Stimulated activated CD4-positive, alpha-beta T cell treated with anti-CD3 and anti-CD28 coated beads, Interleukin-4, amount 100 ng/mL, for 4 hours (primary cell): Measurements from ENCODE around the gene RIMS3.
A peak's percentile ranks its signal among the peaks of the same experiment; 100 is the strongest.
"Not testable (repeated sequence)": the region's sequence is repeated elsewhere in the genome, so short reads cannot be mapped to it uniquely, and the experiment has no call there.

Experiments used
- DNase-seq, 2 experiments: peaks; one replicate each; pipeline ENCODE4 v3.0.0-alpha.2; 2020

Gene RIMS3

DNA sequence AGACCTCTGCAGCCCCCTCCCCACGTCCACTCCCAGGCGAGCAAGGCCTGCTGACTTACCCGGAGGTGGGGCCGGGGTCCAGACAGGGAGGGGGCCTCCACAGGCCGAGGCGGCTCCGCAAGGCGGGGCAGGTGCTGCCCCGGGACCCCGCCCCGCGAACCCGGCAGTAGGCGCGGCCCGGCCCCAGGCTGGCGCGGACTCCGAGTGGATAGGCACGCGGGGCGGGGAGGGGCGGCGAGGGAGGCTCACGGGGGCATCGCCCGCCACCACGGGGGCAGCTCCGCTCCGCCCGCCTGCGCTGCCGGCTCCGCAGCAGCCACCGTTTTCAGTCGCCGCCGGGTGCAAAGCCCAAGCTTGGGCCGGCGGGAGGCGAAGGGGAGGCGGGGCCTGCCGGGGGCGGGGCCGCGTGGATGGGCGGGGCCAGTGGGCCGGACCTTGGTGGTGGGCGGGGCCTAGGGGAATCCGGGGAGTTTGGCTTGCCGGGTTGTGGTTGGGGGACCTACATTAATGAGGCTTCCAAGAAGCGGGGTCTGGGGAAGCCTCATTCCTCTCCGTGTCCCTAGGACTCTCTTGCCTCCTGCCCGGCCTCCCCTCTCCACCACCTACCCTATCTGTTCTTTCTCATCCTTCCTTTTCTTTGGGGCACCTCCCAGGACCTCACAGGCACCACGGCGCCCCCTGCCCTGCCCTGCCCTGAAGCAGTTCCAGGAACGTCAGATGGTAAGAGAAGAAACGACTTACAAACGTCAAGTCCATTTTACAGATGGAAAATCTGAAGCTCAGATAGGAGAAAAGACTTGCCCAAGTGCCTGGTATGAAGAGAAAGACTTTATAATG lies at the start of gene RIMS3:
TSS of gene RIMS3 (minus strand) at position 348 of the 837 bp plus-strand sequence. CDS start 23,757 bp downstream, outside the sequence.
- DNase-seq: peak; percentile 76 to 85

DNA sequence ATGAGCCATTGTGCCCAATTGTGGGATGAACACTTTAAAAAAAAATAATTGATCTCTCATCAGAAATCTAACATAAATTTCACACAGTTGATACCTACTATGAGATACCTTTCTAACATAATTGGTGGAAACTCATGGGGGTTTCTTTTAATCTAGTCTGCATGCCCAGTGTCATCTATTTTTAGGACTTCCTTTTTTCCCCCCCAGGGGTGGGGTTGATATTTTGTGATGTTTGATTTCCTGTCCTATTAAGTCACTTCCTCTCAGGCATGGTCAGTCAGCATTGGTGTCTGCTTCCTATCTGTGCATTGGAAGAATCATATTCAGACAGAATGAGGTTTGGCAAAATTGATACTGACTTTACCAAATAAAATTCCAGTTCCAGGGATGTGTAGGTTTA lies 47.5 kb upstream of the RIMS3 start:
- no peak for DNase-seq

DNA sequence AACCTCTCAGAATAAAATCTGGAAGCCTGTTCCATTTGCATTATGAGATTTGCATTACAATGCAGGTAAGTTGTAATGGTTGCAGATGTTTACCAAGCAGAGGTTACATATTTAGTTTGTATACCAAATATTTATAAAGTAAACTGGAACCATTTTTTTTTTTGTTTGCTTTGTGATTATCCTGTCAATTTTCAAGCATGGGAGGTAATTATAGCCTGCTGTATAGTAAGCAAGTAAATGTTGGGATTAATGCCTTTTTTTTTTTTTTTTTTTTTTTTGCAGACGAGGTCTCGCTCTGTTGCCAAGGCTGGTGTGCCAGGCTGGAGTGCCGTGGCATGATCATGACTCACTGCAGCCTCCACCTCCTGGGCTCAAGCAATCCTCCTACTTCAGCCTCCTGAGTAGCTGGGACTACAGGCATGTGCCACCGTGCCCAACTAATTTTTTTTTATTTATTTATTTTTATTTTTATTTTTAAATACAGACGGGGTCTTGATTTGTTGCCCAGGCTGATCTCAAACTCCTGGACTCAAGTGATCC lies 47.0 kb upstream of the RIMS3 start:
- no peak for DNase-seq

DNA sequence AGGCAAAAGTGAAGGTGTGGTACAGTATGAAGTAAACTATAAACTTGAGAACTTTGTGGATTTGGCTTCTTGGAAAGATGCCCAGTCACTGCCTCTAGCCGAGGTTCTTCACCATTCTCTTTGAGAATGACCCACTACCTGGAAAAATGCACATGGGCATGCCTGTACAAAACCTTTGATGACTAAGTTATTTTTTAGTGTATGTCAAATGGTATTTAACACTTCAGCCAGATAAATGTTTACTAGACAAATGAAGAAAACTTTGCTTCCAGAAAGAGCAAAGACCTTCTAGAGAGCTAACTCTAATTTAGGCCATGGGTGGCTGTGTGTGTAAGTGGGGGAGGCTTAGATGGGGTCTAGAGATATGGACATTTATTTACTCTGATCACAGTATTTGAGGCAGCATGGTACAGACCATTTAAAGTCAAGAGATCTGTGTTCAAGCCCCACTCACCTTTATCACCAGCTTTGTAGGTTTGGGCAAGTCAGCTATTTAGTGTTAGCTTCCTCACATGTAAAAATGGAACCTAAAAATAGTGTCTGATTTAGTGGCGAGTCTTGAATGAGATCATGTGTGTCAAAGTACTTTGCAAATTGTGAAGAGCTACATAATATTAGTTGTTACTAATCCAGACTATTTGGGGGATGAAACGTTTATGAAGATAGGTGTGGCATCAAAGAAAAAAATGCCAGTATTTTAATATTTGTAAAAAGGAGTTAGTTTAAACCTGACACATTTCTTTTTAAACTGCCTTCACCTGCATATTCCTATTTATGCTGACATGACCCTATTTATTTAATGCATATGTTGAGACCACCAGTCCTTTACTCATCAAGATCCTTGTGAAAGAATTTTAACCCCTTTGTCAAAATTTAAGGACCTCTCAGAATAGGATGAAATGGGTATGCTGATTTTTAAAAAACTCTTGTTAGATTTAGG lies 46.3 kb upstream of the RIMS3 start:
- no peak for DNase-seq

DNA sequence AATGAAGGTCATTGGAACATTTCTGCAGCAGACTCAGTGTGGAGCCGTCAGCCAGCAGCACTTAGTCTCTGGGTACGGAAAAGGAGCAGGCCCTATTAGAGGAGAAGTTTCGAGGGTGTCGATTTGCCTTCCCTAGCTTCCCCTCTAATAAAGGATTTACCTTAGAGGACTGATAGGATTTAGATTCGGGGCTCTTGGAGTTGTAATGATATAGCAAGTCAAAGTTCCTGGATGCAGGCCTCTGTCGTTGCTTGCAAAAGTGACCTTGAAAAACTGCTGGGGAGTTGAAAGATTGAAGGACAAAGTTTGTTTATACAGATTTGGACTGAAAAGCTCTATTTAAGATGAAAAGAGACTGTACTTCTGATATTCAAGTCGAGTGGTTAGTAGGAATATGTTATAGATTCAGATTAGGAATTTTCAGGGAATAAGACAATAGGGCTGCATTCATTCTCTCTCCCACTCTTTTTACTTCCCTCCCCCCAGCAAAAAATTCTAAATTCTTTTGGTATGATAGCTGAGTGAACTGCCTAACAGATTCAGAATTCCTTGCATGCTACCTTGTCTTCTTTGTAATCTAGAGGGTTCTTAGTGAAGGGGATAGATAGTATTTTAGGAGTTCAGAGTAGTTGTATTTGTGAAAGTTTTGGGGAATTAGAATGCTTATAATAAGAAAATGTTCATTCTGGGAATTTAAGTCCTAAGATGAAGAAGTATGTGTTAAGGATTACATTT lies 45.3 kb upstream of the RIMS3 start:
- no peak for DNase-seq

DNA sequence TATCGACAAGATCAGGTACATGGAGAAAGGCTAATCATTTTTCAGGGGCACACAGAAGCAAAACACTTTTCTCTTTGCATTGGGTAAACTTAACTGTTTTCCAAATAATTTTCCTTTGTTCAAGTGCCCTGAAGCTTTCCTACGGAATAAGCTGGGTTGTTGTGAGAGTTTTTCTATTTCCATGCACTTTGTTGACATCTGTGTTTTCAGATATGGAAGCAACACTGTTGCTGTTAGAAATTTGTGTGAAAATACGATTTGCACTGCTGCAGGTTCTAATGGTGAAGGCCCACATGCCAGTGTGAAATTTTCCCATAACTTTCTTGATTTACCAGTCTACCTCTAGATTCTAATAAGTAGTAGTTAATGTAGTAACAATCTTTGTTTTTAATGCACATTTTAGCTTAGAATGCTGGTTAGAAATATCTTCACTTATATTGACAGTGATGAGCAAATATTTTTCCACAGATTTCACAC lies 44.4 kb upstream of the RIMS3 start:
- no peak for DNase-seq

DNA sequence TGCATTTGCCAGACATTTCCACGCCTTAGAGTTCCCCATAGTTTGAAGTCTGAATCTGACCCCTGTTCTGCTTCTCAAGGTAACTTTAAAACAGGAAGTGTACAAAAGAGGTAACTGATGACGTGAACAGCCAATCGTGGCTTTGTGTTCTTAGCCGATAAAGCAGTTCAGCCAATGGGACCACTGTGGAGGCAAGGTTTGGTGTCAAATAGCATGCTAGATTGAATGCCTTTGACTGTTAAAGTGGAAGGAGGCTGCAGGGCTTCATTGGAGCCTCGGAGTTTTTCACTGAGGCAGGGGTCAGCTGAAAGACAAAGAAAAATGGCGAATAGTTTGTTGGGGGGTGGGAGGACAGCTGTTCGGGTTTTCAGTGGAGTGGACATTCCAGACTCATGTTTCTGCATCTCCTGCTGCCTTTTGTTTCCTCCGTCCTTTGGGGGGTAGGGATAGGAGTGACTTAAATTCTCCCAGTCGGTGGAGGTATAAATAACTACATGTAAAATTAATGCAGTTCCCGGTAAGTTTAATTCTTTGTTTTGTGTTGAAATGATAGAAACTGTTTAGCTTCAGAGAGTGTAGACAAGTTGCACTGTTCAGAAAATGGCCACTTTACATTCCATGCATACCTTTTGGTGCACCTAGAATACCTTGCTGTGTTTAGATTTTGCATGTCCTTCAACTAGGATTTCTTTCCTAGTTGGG lies 43.8 kb upstream of the RIMS3 start:
- DNase-seq: peak; percentile 38 to 69

DNA sequence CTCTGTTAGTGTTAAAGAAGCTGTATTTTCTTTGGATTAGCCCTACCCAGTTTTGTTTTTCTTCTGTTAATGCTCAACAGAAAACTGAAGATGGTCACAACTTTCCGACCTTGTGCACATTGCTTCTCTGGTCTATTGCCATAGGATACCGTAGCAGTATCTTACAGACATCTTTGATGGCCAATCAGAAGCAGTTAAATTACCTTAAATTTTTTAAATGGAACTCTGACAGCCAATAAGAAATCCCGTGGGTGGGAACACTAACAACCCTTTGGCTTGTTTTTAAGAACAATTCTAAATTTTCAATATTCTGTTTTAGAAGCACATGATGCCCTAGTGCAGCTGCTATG lies 43.2 kb upstream of the RIMS3 start:
- DNase-seq: no peak

DNA sequence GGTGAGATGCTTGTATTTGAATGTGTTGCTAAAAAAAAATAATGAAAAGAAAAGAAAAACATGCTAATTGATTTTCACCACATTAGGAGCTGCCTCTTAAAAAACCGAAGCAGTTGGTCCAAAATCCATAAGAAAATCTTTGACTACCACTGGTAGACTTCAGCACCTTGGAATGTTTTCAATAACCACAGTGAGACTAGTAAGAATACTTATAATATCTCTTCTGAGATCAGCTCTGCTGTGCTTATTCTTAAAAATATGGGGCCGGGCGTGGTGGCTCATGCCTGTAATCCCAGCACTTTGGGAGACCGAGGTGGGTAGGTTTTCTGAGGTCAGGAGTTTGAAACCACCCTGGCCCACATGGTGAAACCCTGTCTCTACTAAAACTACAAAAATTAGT lies 41.1 kb upstream of the RIMS3 start:
- no peak for DNase-seq

DNA sequence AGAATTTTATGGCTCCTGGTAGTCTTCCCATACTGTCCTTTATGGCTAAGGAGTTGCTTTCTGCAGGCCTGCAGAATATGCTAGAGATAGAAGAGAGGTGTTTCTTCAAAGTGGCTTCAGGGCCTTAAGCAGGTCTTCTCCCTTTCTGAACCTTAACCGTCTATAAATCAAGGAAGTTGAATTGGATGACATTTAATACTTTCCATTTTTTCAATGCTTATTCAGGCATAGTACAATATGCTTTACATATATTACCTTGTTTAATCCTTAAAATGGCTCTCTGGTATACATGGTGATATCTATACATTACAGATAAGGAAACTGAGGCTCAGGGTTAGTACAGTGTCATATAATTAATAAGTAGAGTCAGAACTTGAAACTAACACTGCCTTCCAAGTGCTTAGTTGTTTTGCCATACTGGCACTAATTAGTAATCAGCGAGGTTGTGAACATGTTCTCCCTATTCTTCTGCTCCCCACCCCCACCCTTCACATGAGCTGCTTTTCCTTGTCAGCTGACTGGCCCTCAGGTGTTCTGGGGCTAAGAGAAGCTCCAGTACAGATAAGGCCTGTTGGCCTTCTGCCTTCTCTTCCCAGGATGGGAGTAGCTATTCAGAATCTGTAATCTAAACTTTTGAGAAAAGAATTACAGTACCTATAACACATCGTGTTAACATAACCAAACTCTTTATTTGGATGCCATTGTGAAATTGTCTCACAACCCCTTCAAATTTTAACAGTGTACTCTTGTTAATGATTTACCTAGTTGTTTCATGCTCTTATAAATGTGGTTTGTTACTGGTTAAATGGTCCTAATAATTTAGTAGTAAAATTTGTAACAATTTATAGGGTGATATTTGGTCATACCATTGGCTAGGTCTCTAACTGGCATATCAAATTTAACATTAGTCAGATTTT lies 39.6 kb upstream of the RIMS3 start:
- no peak for DNase-seq

DNA sequence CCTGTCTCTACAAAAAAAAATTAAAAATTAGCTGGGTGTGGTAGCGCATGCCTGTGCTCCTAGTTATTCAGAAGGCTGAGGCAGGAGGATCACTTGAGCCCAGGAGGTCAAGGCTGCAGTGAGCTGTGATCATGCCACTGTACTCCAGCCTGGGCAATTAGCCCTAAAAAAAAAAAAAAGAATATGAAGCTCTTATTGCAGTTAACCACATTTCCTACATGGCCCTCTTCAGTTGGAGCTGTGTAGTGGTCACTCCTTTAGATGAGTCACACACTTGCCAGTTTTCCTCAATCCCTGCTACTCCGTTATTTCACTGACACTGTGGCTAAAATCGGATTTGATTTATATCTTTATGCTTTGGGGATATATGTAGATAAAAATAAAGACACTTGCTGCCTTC lies 37.8 kb upstream of the RIMS3 start:
- no peak for DNase-seq

DNA sequence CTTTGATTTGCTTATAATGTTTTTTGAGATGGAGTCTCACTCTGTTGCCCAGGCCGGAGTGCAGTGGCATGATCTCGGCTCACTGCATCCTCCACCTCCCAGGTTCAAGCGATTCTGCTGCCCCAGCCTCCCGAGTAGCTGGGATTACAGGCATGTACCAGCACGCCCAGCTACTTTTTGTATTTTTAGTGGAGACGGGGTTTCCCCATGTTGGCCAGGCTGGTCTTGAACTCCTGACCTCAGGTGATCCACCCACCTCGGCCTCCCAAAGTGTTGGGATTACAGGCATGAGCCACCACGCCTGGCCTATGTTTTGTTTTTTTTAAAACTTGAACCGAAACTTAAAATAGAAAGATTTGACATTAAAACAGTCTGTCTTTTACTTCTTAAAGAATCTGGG lies 37.3 kb upstream of the RIMS3 start:
- DNase-seq: not testable (repeated sequence)

DNA sequence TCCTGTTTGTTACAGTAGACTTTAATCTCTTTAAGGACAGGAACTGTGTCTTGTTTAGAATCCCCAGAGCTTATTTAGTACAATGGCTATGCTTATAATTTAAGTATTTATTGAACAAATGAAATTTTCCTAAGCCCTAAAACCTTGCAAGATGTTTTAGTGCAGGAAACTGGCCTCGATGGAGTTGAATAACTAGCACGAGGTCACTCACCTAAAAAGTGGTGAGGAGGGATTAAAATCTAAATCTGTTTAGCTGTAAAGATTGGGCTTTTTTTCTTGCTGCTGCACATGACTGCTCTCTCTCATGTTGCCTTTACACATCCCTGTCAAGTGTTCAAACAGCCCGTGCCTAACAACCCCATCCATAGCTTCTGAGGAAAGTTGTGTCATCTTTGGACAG lies 36.2 kb upstream of the RIMS3 start:
- DNase-seq: no peak

DNA sequence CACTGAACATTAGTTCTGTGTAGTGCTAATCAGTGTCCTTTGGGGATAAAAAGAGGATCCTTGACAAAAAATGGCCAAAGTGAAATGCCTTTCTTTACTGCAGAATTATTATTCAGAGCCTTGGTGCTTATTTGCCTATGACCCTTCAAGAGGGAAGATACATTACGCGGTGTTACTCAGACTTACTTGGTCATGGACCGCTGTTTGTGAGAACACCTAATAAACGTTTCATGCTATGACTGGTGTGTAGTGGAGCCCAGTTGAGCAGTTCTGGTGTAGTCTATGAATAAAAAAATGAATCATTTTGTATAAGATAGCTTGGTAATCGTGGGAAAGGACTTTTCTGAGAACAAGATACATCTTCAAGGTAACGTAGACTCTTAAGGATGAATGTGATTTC lies 34.3 kb upstream of the RIMS3 start:
- DNase-seq: no peak

DNA sequence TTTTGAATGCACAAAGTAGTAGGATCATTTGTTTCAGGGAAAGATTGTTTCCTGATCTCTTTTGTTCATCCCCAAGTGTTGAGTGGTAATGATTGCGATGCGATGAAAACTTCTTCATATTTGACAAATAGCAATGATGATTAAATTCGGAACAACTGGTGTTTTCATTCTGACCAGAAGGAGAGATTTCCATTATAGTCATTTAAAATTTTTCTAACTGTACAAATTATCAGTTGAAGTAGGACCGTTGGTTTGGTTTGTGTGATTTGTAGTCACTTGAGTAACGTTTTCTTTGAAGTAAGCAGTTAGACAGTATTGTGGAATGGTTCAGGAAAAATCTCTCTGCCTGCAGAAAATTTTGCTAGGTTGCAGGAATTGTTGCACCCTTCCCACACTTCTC lies 32.0 kb upstream of the RIMS3 start:
- DNase-seq: no peak

DNA sequence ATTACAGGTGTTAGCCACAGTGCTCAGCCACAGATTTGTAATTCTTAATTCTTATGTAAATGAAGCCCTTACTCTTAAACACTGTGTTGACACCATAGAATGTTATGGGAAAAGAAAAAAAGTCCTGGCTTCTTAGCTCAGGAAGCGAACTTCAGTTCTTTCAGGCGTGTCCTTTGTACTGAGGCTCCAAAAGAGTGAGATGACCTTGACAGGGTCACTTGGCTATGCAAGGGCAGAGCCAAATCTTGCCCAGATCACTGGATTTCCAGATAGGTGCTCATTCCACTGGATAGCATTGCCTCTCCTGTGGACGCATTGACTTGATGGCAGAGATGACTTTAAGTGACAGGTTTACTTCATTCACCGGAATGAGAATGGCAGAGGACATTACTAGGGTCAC lies 30.8 kb upstream of the RIMS3 start:
- DNase-seq: no peak

DNA sequence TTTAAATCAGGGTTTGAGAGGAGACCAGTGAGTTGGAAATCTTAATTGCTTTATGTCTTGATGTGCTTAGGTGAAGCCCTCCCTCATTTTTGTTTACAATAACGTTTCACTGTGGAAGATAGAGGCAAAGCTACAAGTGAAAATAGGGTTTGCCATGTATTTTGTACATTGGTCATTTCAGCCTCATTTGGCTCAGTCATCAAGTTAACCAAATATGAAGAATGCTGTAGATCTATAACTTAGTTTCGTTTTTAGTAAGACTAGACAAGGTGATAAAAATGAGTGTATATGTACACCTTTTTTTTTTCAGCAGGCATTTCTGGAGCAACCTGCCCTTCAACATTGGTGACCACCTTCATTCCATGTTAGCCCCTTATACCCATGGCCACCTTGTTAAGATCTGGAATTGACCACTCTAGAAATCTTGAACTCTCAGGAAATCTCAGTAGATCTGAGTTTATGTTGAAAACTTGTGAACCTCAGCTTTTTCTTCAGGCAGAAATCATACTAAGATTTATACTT lies 28.9 kb upstream of the RIMS3 start:
- no peak for DNase-seq

DNA sequence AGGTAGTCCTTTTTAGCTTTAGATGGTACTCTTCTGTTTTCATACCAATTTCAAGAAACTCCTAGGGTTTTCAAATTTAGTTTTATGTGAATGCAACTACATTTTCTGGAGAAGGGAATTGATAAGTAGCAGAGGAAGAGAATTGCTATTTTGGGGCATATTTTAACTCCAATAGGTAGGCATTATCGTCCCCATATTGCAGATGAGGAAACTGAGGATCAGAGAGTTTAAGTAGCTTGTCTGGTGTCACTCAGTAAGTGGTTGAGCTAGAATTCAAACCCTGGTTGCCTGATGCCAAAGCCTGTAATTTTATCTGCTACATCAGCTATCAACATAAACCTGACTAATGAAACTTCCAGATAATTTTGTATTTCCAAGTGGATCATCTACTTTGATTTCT lies 27.9 kb upstream of the RIMS3 start:
- DNase-seq: no peak

DNA sequence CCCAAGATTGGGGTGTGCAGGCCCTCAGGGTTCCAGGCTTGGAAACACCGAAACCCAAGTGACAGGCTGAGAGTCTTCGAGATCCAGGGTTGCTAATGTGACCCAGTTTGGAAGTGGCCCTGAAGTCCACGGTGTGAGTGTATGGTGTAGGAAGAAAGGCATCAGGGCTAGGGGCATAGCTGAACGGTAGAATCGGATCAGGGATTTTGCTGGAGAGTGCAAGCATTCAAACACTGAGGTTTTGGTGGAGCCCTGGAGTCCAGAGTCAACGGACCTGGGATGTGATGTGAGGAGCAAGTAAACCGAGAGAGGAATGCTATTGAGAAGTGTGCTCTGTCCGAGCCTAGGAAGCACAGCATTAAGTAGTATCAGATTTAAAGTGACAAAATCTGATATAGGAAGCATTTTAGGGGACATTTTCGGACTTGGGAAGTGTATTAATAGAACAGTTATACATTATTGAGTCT lies 27.0 kb upstream of the RIMS3 start:
- DNase-seq: no peak

DNA sequence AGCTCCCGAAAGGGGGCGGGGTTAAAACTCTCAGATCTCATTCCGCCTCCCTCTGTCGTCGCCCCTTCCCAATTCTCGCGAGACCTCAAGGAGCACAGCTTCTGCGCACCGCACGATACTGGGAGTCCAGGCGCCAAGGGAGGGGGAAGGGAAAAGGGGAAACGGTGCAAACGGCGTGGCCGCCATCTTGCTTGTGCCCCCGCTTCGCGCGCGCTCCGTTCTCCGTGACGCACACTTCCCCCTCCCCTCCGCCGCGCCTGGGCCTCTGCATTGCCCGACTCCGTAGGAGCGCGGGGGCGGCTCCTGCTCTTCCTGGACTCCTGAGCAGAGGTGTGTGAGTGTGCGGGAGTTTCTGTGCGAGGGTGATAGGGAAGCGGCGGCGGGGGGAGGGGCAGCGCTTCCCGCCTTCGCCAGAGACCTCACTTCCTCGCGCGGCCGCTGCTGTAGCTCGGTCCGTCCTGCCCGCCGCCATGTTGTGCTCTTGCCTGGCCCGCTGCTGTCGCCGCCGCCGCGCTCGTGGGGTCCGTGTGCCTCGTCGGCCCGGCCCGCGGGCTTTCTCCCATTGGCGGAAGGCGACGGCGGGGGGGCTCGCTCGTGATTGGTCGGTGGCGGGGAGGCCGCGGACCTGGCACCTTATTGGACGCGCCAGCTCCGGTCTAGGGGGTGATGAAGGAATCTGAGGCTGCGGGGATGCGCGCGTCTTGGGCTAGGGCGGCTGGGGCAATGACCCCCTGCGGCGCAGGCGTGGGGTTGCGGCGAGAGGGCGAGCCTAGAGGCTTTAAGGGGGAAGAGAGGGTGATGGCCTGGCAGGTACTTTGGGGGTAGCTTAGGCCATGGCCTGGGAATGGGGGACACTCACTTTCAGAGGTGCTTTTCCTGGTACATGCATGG lies 26.3 kb upstream of the RIMS3 start, which contains the start of gene NFYC:
TSS of gene NFYC (plus strand) at position 167 of the 891 bp plus-strand sequence. CDS start 47,140 bp downstream, outside the sequence.
- DNase-seq: peak; percentile 90 to 96
